Fibroblast of lung (primary cell): ENCODE measurements around the gene LCLAT1. TPM values are rescaled to one million over a fixed set of nuclear protein-coding genes. Genes with fewer than 3 reads are reported as not detected.

Experiments
- DNase-seq, 2 donors: peaks; one replicate each; pipeline versions ENCODE4 v3.0.0 to v3.0.0-alpha.2; 2010; ENCODE audit warnings: low read depth in 2 of 2
- H2AFZ ChIP-seq: 2 replicates; pipeline ENCODE4 v1.5.1; 2012; ENCODE audit warnings: low read length, control low read depth, inconsistent platforms
- H3K27ac ChIP-seq: 2 replicates; pipeline ENCODE4 v1.5.1; 2011; ENCODE audit warnings: low read length, control low read depth; ENCODE audit not compliant: insufficient read depth
- H3K27me3 ChIP-seq: 2 replicates; pipeline ENCODE4 v1.5.1; 2011; ENCODE audit warnings: mild to moderate bottlenecking, low read length; ENCODE audit not compliant: control insufficient read depth, insufficient read depth
- H3K36me3 ChIP-seq: 2 replicates; pipeline ENCODE4 v1.5.1; 2011; ENCODE audit warnings: low read length; ENCODE audit not compliant: control insufficient read depth, insufficient read depth
- H3K4me1 ChIP-seq: 2 replicates; pipeline ENCODE4 v1.5.1; 2011; ENCODE audit warnings: low read length; ENCODE audit not compliant: control insufficient read depth, insufficient read depth; ENCODE audit errors: extremely low read depth
- H3K4me2 ChIP-seq: 2 replicates; pipeline ENCODE4 v1.5.1; 2011; ENCODE audit warnings: low read length, control low read depth; ENCODE audit not compliant: insufficient read depth; ENCODE audit errors: extremely low read depth
- H3K4me3 ChIP-seq, 4 experiments: fragments of 200-600 bp in 1 of 4; sonication (generic) in 1 of 4; replicated peaks in 1 of 4; 2 replicates each; pipeline ENCODE4 v1.5.1; 2011 to 2016; ENCODE audit warnings: low read length in 4 of 4, low read depth in 3 of 4, mild to moderate bottlenecking in 3 of 4, control low read depth in 2 of 4, inconsistent platforms in 1 of 4, mixed read lengths in 1 of 4; ENCODE audit not compliant: insufficient read depth in 1 of 4; ENCODE audit errors: control extremely low read depth in 1 of 4
- H3K79me2 ChIP-seq: 2 replicates; pipeline ENCODE4 v1.5.1; 2012; ENCODE audit warnings: mild to moderate bottlenecking, low read length, inconsistent platforms; ENCODE audit not compliant: control insufficient read depth, insufficient read depth
- H3K9ac ChIP-seq: 2 replicates; pipeline ENCODE4 v1.5.1; 2011; ENCODE audit warnings: mild to moderate bottlenecking, low read length, control low read depth; ENCODE audit not compliant: insufficient read depth
- H3K9me3 ChIP-seq: 2 replicates; pipeline ENCODE4 v1.5.1; 2012; ENCODE audit warnings: low read depth, low read length; ENCODE audit not compliant: control insufficient read depth, insufficient read depth
- H4K20me1 ChIP-seq: 2 replicates; pipeline ENCODE4 v1.5.1; 2011; ENCODE audit warnings: low read length; ENCODE audit not compliant: control insufficient read depth, insufficient read depth; ENCODE audit errors: extremely low read depth
- EZH2 ChIP-seq: IDR thresholded peaks from 2 replicates; pipeline ENCODE4 v1.5.1; 2012; ENCODE audit warnings: low read length, control low read depth, mild to moderate bottlenecking; ENCODE audit errors: missing control alignments
- polyA plus RNA-seq, 2 donors: library from polyadenylated mRNA; depleted of rRNA in 1 of 2; stranded (reverse) in 1 of 2; unstranded in 1 of 2; fragments of >200 nt; gene quantifications; 2 replicates each; pipeline ENCODE4 v1.2.1, GENCODE V29; 2011 to 2012; ENCODE audit warnings: missing spikeins in 1 of 2
- total RNA-seq: library from RNA; depleted of rRNA; stranded (reverse); fragments of >200 nt; gene quantifications from 2 replicates; pipeline ENCODE4 v1.2.1, GENCODE V29; 2014
- TF ChIP-seq, protein P1 (sequence below), 2 donors: IDR thresholded peaks in 1 of 2; conservative IDR thresholded peaks in 1 of 2; 1 replicate in 1 of 2; 2 replicates in 1 of 2; pipeline ENCODE4 v1.5.1; 2011 to 2012; ENCODE audit warnings: low read length in 2 of 2, control low read depth in 1 of 2, inconsistent platforms in 1 of 2, low read depth in 1 of 2, mild to moderate bottlenecking in 1 of 2

Gene LCLAT1
- total and polyA plus RNA-seq, 2 donors (not counting 1 experiment from before 2014, with no cell fraction given) = 43.3 to 45.9 TPM

DNA sequence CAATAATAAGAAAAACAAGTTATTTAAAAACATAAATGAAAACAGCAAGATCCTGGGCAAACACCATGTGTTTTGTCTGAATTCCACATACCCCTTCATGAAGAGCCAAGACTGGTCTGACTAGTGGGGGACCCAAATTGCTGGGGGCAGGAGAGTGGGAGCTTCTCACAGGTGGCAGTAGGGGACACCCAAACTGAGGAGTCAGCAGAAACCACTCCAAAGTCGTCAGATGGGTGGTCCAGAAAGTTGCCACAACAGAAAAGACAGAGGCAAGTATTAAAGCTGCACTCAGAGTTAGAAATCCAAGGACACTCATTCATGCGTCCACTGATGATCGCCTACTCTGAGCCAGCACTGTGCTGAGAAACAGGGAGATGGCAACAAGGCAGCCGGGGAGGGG is 12.3 kb upstream of the LCLAT1 start:
- H3K4me3 ChIP-seq = no peak overlapping the region
- H3K27me3 ChIP-seq = no peaks in the 10 kb centered on the region
- no peak overlapping the region for H2AFZ ChIP-seq
- no peaks in the 10 kb centered on the region for H3K36me3 ChIP-seq
- DNase-seq = no peak
- no peak overlapping the region for H3K9ac ChIP-seq
- no peak overlapping the region for H3K4me2 ChIP-seq
- H3K9me3 ChIP-seq = no peaks in the 10 kb centered on the region
- no peak overlapping the region for H3K27ac ChIP-seq
- H3K79me2 ChIP-seq = no peaks in the 10 kb centered on the region
- H3K4me1 ChIP-seq = no peaks in the 10 kb centered on the region
- H4K20me1 ChIP-seq = no peaks in the 10 kb centered on the region
- TF ChIP-seq EZH2 = no peak
- TF ChIP-seq, protein P1, sequence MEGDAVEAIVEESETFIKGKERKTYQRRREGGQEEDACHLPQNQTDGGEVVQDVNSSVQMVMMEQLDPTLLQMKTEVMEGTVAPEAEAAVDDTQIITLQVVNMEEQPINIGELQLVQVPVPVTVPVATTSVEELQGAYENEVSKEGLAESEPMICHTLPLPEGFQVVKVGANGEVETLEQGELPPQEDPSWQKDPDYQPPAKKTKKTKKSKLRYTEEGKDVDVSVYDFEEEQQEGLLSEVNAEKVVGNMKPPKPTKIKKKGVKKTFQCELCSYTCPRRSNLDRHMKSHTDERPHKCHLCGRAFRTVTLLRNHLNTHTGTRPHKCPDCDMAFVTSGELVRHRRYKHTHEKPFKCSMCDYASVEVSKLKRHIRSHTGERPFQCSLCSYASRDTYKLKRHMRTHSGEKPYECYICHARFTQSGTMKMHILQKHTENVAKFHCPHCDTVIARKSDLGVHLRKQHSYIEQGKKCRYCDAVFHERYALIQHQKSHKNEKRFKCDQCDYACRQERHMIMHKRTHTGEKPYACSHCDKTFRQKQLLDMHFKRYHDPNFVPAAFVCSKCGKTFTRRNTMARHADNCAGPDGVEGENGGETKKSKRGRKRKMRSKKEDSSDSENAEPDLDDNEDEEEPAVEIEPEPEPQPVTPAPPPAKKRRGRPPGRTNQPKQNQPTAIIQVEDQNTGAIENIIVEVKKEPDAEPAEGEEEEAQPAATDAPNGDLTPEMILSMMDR (conservative IDR thresholded peaks at IDR 0.05 in 1 of 2, IDR thresholded peaks at IDR 0.05 in 1 of 2; ENCODE audit: low read depth in 1 of 2, low read length in 2 of 2) = no peak

DNA sequence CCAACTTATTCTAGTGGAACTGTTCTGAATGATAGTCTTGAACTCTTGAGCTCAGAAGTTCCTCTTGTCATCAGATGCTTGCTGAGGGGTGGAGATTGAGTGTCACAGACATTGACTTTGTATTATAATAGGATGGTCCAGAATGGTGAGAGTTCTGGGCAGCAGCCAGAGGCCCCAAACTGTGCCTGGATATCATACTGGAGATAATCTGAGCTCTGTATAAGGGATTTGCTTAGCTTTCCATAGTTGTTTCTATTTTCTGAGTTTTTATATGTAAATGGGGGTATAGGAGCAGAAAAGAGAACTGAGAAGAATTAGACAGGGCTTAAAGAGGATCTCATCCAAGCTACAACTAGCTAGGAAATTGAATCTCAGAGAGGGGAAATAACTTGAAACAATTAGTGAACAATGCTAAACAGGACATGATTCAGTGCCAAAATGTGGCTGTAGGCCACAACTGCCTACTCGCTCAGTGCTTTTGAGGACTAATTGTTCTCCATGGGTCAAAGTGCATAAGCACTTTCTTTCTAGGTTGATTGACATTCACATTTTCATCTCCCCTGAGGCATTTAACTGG is 10.1 kb upstream of the LCLAT1 start:
- H3K9ac ChIP-seq = no peak overlapping the region
- TF ChIP-seq, protein P1 (conservative IDR thresholded peaks at IDR 0.05 in 1 of 2, IDR thresholded peaks at IDR 0.05 in 1 of 2; ENCODE audit: low read depth in 1 of 2, low read length in 2 of 2) = no peak
- no peak for TF ChIP-seq EZH2
- no peak overlapping the region for H3K27ac ChIP-seq
- no peaks in the 10 kb centered on the region for H4K20me1 ChIP-seq
- no peaks in the 10 kb centered on the region for H3K79me2 ChIP-seq
- no peaks in the 10 kb centered on the region for H3K27me3 ChIP-seq
- H3K9me3 ChIP-seq = no peaks in the 10 kb centered on the region
- H2AFZ ChIP-seq = no peak overlapping the region
- DNase-seq = no peak
- no peaks in the 10 kb centered on the region for H3K36me3 ChIP-seq
- H3K4me3 ChIP-seq = no peak overlapping the region
- H3K4me2 ChIP-seq = no peak overlapping the region
- no peaks in the 10 kb centered on the region for H3K4me1 ChIP-seq

DNA sequence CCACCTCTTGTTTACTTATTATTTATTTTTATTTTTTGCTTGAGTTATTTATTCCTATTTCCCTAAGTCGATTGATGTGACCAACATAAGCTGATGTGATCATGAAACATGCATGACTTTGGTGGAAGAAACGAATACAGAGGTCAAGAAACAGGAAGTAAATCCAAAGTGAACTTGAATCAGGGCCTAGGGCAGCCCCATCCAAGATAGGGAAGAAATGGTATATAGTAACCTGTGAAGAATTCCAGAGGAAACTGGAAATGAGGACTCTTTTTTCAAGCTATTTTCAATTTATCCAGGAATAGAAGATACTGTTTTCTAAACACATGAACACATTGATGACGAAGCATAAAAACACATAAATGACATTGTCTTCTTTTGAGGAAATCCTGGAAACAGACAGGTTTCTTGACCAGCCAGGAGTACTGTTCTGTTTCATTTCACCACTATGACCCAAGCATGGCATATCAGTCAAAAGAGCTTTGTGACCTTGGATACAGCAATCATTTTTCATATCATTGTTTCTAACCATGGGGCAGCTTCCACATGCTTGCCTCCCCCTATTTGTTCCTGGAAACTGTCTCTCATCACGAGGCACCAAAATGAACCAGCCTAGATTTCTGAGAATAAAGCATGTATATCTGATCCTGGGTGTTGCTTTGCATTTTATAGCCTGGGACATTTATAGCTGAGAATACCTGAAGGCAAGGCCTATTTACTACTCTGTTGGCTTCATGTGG is 9.1 kb upstream of the LCLAT1 start:
- H2AFZ ChIP-seq = no peak overlapping the region
- no peaks in the 10 kb centered on the region for H3K4me1 ChIP-seq
- H3K4me3 ChIP-seq = no peak overlapping the region
- no peaks in the 10 kb centered on the region for H3K27me3 ChIP-seq
- H3K79me2 ChIP-seq = no peaks in the 10 kb centered on the region
- H4K20me1 ChIP-seq = no peaks in the 10 kb centered on the region
- TF ChIP-seq EZH2 = no peak
- TF ChIP-seq, protein P1 (conservative IDR thresholded peaks at IDR 0.05 in 1 of 2, IDR thresholded peaks at IDR 0.05 in 1 of 2; ENCODE audit: low read depth in 1 of 2, low read length in 2 of 2) = no peak
- H3K36me3 ChIP-seq = no peaks in the 10 kb centered on the region
- no peak overlapping the region for H3K9ac ChIP-seq
- no peak overlapping the region for H3K4me2 ChIP-seq
- DNase-seq = no peak
- H3K27ac ChIP-seq = no peak overlapping the region
- H3K9me3 ChIP-seq = no peaks in the 10 kb centered on the region
